ENCODE measurements around the gene CAMK1G.

The CAMK1G gene

DNA sequence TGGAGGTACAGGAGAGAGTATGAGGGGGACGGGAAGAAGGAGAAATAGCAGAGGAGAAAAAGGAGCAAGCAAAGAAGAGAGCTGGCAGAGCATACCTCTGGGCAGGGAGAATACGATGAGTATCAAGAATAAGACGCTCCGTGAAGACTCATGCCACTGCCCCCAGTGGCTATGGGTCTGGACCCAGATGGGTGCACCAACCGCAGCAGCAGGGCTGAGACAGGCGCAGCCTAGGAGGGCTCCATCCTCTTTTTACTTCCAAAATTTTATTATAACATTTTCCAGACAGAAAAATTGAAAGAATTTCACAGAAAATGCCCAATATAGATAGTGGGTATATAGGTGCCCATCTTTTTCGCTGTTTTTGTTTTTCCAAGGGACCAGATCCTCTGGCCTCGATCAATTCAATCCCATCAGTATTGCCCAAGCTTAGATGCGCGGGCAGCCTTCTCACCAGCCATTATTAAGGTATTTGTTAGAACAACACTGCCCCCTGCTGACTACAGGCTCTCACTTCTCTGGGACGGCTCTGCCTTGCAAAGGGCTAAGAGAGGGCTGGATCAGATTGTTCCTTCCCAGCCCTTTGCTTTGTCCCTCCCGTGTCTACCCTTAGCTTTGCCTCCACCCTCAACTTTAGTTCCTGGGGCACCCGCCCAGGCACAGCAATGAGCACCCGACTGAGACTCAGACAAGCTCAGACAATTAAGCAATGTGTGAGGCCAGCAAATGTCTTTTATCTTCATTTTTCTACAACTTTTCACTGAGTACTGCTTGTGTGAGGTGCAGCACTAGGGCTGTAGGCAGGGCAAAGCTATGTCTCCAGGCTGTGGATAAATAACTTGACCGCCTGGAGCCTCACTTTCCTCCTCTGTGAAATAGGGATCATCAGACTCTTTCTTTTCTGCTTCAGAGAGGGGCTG is 17.5 kb upstream of the CAMK1G start:
- peak; percentile 83 for DNase-seq

DNA sequence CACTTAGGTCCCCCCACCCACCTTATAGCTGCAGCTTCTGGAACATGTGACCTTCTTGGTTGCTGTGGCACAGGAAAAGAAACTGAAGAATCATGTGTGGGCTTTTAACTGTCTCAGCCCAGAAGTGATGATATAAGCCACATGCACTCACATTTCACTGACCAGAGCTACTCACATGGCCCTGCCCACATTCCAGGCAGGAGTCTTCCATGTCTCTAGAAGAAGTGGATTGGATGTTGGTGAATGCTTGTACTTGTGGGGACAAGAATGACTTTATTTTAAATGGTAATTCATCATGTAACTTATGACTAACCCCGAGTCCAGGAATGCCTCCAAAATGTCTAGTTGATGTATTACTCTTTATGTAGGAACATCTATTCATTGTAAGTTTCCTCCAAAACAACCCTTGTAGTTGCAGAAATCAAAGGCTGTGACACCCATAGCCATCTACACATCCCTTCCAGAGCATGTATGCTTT is 15.8 kb upstream of the CAMK1G start:
- DNase-seq = no peak

DNA sequence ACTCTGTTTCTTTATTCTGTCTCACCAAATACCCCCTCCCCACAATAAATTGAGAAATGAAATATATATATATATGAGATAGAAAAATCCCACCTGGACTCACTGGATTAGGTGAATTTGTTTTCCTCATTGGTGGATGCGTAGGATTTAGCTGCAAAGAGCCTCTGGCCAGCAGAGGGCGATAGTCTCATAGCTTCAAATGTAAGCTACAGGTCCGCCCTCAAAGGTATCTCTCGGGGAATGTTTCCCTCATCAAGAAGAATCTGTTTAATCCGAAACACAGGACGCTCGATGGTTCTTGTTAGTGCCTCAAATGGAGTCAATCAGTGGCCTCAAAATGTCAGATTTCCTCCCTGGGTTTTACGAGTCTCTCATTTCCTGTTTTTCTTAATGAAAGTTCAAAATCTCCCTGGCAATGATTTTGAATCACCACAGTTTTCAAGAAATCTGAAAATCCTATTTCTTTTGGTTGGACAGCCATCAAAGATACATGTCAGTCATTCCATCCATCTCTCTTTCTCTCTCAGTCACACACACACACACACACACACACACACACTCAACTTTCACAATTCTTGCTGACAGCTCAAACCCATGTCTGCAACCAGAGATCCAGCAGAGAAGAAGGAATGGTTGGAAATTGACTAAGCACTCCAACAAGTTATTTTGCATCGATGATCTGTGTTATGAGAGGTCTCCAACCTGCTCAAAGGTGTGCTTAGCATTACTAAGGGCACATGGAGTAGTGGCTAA is 13.9 kb upstream of the CAMK1G start:
- DNase-seq = peak; percentile 76

DNA sequence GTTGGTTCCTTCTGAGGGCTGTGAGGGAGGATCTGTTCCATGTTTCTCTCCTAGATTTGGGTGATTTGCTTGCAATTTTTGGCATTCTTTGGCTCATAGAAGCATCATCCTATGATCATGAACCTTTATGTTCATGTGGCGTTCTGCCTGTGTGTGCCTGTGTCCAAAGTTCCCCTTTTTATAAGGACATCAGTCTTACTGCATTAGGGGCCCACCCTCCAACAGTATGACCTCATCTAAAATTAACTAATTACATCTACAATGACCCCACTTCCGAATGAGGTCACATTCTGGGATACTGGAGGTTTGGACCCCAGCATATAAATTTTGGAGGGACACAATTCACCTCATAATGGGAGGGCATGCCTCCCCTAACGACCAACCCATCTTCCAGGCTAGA is 12.8 kb upstream of the CAMK1G start:
- no peak for DNase-seq

DNA sequence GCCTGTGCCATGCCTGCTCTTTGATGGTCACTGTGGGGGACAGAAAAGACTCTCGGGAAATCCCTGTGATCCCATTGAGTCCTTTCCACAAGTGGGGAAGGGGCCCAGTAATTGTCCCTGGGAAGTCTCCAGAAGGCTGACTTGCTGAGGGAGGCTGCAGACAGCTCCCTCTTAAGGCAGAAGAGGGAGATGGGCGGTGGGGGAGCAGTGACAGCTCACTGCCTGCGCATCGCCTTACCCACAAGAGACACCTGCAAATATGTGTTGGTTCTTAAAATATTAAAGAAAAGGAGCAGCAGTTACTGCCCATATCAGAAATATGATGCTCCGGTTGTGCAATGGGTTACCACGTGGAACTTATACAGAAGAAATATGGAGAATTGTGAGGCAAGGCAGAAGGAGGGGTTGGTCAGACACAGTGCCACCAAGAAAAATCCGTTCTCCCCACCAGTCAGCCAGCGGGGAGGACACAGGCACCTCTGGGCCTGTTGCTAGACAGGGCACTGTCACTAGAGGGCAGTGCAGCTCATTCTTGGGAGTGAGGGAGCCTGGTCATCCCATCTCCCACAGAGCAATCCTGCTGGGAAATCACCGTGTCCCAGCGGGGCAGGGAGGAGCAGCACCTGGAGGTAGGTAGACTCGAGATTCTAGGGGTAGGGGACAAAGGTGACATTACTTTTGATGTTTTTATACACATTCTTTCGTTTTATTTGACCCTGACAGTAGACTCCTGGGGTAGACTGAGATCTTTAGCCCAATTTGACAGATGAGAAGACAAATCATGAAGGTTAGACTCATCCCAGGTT is 6.9 kb upstream of the CAMK1G start:
- DNase-seq = peak; percentile 75

DNA sequence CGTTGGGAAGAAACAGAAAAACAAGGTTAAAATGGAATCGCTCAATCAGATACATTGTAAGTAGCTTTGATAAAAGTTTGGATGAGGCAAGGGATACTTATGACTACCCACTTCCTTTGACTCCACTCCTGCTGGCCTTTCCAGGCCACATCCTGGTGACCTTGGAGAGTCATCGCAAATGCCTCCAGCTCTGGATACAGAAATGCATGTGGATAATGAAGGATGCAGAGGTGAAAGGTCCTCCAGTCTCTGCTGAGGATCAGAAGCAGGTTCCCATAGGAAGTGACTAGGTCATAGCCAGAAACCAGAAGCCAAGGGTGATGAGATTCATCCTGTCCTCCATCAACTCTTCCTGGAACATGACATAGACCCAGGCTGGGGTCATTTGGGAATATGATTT is 6.2 kb upstream of the CAMK1G start:
- no peak for DNase-seq

DNA sequence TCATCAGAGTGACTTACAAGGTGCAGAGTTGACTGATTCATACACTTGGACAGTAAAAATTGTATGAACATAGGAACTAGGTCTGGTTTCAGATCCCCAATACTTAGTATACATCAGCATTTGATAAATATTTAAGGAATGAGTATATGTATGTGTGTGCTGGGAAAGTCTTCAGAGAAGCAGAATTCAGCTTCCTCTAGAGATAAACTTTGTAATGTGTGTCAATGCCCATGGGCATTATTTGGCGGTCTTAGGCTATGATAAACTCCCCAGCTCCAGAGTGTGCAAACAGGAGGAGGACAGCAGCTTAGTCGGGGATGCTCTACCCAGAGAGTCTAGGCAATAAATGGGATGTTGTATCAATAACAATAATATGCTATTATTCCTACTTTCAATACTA is 2.9 kb upstream of the CAMK1G start:
- no peak for DNase-seq

DNA sequence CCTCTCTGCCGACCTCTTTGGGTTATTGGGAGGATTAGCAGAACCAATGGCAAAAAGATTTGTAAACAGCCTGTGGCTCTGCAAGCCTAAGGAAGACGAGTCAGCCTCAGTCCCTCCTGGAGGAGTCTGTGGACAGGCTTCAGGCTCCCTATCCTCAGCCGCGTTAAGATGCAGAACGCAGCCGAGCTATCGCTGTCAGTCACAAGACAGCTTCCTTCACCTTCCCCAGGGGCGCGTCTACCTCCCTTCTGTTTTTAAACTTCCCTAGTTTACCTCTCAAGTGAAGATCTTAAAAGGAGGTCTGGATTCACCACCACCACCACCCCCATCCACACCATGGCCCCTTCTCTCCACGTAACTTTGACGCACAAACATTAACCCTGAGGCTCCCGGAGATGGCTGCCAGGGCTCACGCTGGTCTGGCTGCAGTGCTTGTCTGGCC is 738 bp downstream of the CAMK1G start:
- DNase-seq = no peak

DNA sequence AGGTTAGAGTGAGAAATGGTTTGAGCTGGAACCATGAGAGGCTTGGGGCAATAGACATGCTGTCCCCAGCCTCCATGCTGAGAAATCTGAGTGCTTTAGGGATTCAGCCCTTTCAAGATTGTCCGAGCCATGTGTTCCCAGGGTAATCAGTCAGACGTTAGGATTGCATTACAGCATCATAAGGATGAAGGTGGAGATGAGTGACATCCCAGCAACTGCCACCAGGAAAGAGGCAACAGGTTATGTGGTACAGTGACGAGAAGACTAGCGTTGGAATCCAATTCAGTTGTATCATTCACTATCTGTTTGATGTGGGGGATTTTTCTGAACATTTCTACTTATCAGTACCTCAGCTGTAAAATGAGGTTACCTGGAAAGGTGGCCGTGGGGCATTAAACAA is 1.7 kb downstream of the CAMK1G start:
- DNase-seq = no peak

DNA sequence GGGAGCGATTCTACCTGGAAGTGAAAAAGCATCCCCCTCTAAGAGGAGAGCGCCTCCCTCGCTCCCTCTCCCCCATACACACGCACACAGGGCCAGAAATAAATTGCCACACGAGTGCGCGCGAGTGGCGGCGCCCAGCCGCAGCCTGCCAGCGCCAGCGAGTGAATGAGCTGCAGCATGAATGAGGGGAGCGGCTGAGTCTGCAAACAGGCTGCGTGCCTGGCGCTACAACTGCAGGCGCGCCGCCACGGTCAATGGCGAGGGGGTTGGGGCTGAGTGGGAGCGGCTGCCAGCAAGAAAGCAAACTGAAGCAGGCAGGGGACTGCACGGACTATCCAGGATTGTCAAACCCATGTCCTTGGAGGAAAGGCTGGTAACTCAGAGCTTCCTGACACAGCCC is 2.2 kb downstream of the CAMK1G start:
- no peak for DNase-seq

DNA sequence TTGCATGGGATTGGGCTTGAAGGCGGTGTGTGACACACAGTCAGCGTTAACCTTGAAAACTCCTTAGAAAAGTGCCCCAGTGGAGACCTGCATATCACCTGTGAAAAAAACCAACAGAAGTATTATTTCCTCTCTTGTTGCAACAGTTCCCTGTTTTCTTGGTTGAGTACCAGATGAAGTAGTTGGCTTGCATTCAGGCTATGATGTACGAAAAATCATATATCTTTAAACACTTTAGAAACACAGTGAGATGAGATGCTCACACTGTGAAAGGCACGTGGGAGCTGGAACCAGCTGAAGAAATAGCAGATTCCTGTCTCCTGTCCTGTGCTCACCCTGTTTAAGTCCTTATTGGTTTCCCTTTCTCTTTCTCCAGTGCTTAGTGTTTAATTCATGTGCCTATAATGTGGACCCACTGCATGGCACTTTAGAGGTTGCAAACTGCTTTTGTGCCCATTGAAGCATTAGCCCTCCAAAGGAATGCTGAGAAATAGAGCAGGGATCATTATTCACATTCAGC is 2.8 kb downstream of the CAMK1G start:
- no peak for DNase-seq

DNA sequence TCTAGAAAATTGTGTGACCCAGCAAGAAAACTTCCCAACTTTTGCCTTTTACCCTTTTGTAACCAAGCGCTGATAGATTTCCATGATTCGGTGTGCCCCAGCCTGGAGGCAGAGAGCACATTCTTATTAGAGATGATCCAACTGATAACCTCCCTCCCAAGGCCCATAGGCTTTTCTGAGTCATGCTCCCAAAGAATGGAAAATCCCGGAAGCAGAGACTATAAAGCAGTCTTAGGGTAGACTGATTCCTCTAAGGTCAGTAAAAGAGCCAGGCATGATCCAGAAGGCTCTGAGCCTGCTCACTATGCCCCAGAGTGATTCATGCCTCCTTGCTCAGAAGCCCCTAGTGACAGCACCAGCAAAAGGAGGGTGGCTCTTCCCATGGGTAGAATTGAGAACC is 4.3 kb downstream of the CAMK1G start:
- DNase-seq = no peak

DNA sequence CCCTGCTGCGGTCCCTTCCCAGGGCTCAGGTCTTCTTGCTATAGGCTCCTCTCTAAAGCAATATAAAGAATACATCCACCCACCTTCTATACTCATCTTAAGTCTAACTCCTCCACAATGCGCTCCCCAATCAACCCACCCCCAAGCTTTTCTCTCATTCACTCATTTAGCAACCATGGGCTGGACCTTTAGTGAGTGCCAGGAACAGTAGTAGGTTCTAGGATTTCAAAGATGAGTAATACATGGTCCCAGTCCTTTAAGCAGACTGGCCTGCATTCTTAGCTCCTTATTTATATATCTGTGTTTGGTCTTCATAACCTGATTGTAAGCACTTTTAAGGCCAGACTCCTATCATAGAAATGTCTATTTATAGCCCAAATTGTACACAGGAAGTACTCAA is 5.9 kb downstream of the CAMK1G start:
- DNase-seq = no peak

DNA sequence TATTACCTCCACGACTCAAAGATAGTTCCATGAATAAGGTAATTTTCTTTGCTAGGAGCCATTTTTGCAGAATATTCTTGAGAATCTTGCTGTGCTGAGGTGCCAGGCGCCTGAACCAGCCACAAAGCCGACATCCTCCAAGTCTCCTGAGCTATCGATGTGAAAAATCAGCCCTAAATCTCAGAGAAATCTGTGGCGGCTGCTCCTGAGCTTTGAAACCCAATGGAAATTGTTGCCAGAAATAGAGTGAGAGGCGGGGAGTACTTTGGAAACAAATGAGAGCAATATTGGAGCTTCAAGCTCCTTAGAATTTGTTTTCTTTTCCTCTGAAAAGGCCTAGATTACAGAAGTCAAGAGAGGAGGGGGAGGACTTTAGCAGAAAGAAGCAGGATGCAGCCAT is 6.3 kb downstream of the CAMK1G start:
- DNase-seq = no peak

DNA sequence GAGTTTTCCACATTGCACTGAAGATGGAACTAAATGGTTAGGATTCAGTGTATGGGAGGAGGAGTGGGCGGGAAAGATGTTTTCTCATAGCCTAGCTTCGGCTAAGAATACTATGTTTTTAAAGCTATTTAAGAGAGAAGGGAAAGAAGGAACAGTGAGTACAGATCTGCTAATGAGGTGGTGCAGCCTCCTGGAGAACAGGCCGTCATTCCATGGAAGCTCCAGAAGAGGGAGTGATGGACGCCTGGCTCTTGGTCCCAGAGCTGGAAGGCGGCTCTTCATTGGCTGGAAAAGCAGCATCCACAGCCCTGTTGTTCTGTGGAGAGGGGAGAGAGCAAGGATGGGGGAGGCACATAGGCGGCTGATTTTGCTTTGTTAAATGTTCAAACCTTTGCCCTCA is 6.9 kb downstream of the CAMK1G start:
- no peak for DNase-seq

DNA sequence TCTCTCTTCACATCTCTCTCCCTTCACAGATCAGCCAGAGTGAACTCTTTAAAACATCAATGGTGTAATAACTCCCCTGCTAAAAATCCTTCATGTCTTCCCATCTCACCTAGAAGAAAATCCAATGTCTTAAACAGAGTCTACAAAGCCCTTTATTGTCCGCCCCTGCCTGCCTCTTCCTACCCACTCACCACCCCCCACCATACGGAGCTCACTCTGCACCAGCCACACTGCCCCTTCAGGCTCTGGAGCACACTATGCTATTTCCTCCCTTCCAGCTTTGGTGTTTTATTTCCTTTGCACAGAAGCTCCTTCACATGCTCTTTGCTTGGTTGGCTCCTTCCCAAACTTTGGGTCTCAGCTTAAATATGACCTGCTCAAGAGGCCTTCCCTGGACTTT is 10.2 kb downstream of the CAMK1G start:
- no peak for DNase-seq

DNA sequence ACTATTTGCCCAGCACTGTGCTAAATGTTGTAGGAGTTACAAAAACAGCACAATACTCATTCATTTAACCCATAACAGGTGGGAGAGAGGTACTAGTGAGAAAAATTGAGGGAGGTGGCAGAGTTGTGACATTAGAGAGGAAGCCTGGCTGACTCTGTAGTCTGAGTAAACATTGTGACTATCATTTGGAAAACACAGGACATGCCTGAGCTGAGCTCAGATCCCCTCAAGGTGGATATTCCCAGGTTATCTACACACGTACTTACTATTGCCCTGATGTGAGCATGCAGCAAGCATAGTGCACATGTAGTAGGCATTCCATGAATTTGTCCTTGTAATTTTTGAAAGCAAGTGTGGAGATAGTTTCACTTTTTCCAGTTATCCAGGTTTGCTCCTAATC is 10.9 kb downstream of the CAMK1G start:
- DNase-seq = no peak

DNA sequence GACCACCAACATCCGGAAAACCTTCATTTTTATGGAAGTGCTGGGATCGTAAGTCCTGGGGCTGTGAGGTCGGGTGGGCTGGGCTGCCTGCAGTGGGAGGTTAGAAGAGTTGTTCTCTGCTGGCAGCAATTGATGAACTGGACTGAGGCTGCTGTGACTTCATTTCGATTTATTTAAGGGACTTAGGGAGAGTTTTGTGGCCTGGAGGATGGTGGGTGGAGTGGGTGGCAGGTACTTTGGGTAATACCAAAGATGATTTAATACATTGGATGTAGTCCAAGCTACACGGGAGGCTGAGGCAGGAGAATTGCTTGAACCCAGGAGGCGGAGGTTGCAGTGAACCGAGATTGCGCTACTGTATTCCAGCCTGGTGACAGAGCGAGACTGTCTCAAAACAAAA is 11.5 kb downstream of the CAMK1G start:
- DNase-seq = no peak

DNA sequence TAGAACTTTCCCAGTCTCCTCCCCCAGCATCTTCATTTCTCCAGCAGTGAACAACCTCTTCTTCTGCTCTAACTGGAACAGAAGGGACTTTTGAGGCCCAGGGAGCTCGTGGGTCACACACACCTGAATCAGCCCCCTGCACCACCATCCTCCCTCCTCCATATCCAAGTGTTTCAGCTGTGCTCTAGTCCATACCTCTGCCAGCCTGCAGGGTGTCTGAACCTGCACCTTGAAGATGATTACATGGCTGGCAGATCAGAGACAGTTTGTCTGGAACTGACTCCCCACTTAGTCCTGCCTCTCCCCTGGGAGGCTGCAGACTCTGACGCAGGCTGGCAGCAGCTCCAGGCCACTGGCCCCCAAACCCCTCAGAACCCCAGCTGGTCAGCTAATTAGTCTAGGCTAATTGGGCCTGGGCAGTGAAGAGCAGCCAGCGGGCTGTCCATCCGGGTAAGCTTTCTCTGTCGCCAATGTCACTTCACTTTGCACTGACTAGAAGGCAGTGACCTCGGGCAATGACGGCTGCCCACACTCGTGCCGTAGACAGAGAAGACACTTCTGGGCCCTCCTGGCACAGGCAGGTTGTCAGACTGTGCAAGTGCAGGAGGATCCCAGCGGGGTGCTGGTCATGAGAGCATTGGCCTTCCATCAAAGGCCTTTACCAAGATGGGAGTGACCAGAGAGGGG is 12.2 kb downstream of the CAMK1G start:
- no peak for DNase-seq

DNA sequence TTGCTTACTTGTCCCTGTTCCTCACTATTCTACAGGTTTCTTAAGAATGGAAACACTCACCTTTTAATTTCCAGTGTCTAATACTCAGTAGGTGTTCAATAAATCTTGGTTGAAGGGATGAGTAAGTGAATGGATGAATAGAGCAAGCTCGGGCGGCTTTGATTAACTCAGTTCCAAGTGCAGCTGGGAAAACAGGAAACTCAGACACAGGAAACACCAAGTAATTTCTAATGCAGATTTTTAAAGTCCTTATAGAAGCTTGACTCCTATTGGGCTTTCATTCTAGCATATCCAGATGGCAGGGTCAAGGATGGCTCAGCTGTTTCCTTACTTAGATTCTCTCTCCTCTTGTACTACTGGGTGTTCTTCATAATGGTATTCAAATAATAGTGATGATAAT is 14.0 kb downstream of the CAMK1G start:
- no peak for DNase-seq

DNA sequence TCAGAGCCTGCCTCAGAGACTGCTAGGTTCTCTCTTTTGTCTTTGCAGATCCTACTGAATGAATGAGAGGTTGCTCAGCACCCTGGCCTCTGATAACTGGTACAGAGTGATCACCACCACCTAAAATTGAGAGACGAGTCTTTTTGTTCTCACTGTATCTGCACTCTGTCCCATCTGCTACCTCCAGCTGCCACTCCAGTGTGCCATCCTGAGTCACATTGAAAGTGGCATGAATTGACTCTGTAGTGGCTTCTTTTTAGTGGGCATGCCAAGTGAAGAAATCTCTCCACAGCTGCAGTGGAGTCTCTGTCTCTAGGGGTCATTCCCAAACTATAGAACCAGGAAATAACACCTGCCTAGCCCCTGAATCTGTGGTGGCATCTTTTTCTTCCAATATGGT is 14.7 kb downstream of the CAMK1G start:
- DNase-seq = peak; percentile 38

DNA sequence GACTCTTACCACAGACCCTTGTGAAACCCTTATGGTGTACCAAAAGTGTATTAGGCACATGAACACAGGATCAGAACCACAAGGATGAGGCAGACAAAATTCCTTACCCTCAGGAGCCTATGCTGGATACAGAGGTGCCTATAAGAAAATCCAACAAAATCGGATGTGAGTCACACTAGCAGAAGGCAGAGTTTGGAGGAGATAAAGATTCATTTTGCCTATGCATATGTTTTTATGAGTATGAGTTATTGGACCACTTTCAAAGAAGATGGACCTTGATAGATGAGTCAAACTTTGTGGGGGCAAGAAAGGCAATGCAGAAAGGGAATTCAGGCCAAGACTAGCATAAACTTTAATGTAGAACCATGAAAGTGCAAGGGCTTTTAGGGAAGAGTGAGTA is 17.0 kb downstream of the CAMK1G start:
- DNase-seq = no peak
